Urinary bladder (tissue), 4 donors: ENCODE results near the gene NBR1. TPM values are rescaled to one million over a fixed set of nuclear protein-coding genes. Genes with fewer than 3 reads are reported as not detected.
"Not testable (repeated sequence)": the region's sequence is repeated elsewhere in the genome, so short reads cannot be mapped to it uniquely, and the experiment has no call there.

Experiments used
- DNase-seq: peaks from one replicate; pipeline ENCODE4 v3.0.0-alpha.2; 2015; ENCODE audit errors: extremely low spot score
- H3K27ac ChIP-seq: one replicate; pipeline ENCODE4 v1.5.1; 2013; ENCODE audit warnings: low read depth, mild to moderate bottlenecking, moderate library complexity
- H3K36me3 ChIP-seq: one replicate; pipeline ENCODE4 v1.6.1; 2013; ENCODE audit warnings: mild to moderate bottlenecking, moderate library complexity; ENCODE audit not compliant: insufficient read depth
- H3K4me1 ChIP-seq: one replicate; pipeline ENCODE4 v1.6.1; 2013; ENCODE audit warnings: mild to moderate bottlenecking, moderate library complexity; ENCODE audit not compliant: insufficient read depth
- H3K4me3 ChIP-seq: one replicate; pipeline ENCODE4 v1.5.1; 2013; ENCODE audit warnings: low read depth, low read length
- WGBS: extraction: QIAGEN DNeasy Blood & Tissue Kit; methylation state at CpG from one replicate; pipeline ENCODE4 v1.1.7; 2013; 5-methylcytosine and 5-hydroxymethylcytosine counted together
- polyA plus RNA-seq: library from polyadenylated mRNA; stranded (reverse); fragments of 200-250 nt; gene quantifications from one replicate; pipeline ENCODE4 v1.2.3, GENCODE V29; 2013
- total RNA-seq: library from RNA; depleted of rRNA; stranded (reverse); fragments of >200 nt; gene quantifications from one replicate; pipeline ENCODE4 v1.2.3, GENCODE V29; 2014
- donor health status: healthy with polysubstance abuse.
- donor health status: healthy.

The NBR1 gene
- 95.9 TPM for total RNA-seq
- 65.1 TPM for polyA plus RNA-seq

DNA sequence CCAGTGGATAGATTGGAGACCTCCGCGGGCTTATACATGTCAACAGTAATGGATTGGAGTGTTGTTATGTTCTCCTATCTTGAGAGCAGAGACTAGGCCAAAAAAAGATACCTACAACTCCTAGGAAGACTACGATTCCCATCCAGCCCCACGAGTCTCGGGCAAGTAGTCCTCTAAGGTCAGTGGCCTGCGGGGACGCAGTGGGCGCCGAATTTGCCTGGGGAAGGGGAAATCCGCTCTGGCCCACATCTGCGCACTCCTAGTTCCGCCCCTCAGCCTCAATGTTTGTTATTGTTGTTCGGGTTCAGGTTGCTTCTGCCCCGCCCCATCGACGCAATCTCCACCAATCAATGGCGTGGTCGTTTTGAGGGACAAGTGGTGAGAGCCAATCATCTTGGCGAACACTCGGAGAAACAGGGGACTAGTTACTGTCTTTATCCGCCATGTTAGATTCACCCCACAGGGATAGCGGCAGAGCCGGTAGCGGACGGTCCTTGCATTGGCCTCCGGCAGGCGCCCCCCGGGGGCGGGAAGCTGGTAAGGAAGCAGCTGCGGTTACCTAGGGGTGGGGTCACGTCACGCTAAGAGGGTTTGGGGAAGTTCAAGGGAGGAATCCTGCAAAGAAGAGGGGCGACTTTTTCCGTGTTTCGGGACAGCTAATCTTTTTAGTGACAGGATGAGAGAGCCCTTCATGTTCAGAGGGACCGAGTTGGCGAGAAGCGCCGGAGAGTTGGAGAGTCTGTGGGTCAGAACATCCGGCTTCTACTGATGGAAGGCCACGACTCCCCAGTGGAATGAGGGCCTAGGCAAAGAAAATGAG lies at the start of gene NBR1:
Gene NBR1 (plus strand): TSS at position 449 of the 820 bp plus-strand sequence. CDS start 4,586 bp downstream, outside the sequence.
- Histone ChIP-seq H3K4me1 (peaks cover 2% of the 10 kb centered on the region), H3K4me3 (peak within 1 kb of the TSS; percentile 56), H3K27ac (peak within 1 kb of the TSS; percentile 99), H3K36me3 (no peaks in the 10 kb centered on the region)
- peak; percentile 99 for DNase-seq
- WGBS = under 1% methylated on average over 41 of the region's 41 CpGs

DNA sequence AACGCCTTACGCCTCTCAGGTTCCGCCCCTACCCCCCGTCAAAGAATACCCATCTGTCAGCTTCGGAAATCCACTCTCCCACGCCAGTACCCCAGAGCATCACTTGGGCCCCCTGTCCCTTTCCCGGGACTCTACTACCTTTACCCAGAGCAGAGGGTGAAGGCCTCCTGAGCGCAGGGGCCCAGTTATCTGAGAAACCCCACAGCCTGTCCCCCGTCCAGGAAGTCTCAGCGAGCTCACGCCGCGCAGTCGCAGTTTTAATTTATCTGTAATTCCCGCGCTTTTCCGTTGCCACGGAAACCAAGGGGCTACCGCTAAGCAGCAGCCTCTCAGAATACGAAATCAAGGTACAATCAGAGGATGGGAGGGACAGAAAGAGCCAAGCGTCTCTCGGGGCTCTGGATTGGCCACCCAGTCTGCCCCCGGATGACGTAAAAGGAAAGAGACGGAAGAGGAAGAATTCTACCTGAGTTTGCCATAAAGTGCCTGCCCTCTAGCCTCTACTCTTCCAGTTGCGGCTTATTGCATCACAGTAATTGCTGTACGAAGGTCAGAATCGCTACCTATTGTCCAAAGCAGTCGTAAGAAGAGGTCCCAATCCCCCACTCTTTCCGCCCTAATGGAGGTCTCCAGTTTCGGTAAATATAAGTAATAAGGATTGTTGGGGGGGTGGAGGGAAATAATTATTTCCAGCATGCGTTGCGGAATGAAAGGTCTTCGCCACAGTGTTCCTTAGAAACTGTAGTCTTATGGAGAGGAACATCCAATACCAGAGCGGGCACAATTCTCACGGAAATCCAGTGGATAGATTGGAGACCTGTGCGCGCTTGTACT lies 45.7 kb upstream of the NBR1 start, which contains the start of gene BRCA1:
Gene BRCA1 (minus strand): TSS at position 232 of the 834 bp plus-strand sequence. CDS start 1,268 bp downstream, outside the sequence.
- H3K36me3 ChIP-seq = no peaks in the 10 kb centered on the region
- WGBS = 2% methylated on average over 38 of the region's 38 CpGs
- H3K27ac ChIP-seq = peak within 1 kb of the TSS; percentile 67
- peaks cover 4% of the 10 kb centered on the region for H3K4me1 ChIP-seq
- peak within 1 kb of the TSS; percentile 64 for H3K4me3 ChIP-seq
- peak; percentile 98 for DNase-seq

GRCh38 chr17:43125967-43126910 lies 44.8 kb upstream of the NBR1 start:
- WGBS = 79% methylated on average over 59 of the region's 59 CpGs
- no peaks in the 10 kb centered on the region for H3K36me3 ChIP-seq
- DNase-seq = no peak
- peaks cover 4% of the 10 kb centered on the region for H3K4me1 ChIP-seq
- peak overlapping the region; percentile 64 for H3K4me3 ChIP-seq
- peak overlapping the region; percentile 67 for H3K27ac ChIP-seq

- H3K36me3 ChIP-seq = no peaks in the 10 kb centered on the region
- H3K4me1 ChIP-seq = peaks cover 4% of the 10 kb centered on the region
- WGBS = 97% methylated on average over 24 of the region's 24 CpGs
- no peak overlapping the region for H3K4me3 ChIP-seq
- no peak overlapping the region for H3K27ac ChIP-seq
- no peak for DNase-seq
These were observed 44.1 kb upstream of the NBR1 start for GRCh38 chr17:43126911-43127290.

DNA sequence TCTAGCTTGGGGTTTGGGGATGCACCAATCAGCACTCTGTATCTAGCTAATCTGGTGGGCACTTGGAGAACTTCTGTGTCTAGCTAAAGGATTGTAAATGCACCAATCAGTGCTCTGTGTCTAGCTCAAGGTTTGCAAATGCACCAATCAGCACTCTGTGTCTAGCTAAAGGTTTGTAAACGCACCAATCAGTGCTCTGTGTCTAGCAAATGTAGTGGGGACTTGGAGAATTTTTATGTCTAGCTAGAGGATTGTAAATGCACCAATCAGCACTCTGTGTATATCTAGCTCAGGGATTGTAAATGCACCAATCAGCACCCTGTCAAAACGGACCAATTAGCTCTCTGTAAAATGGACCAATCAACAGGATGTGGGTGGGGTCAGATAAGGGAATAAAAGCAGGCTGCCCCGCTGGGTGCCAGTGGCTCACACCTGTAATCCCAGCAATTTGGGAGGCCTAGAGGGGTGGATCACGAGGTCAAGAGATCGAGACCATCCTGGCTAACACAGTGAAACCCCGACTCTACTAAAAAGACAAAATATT lies 43.6 kb upstream of the NBR1 start:
- H3K36me3 ChIP-seq, H3K4me3 ChIP-seq, DNase-seq, H3K27ac ChIP-seq, H3K4me1 ChIP-seq: not testable (repeated sequence)
- 86% methylated on average over 6 of the region's 6 CpGs for WGBS

DNA sequence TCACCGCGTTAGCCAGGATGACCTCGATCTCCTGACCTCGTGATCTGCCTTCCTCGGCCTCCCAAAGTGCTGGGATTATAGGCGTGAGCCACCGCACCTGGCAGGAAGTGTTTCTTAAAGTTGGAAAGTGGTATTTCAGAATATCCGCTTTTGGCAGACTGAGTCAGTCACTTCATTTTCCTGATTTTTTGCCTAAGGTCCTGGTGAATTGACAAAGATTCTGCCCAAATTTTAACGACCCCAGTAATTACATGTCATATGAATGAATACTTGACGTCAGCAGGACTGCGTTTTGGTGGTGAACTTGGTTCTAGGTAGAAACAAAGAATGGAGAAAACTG lies 41.4 kb upstream of the NBR1 start:
- no peak for DNase-seq
- no peaks in the 10 kb centered on the region for H3K36me3 ChIP-seq
- 67% methylated on average over 11 of the region's 11 CpGs for WGBS
- peaks cover 4% of the 10 kb centered on the region for H3K4me1 ChIP-seq
- no peak overlapping the region for H3K4me3 ChIP-seq
- H3K27ac ChIP-seq = no peak overlapping the region

GRCh38 chr17:43132117-43132516 lies 38.9 kb upstream of the NBR1 start:
- Histone ChIP-seq H3K27ac (no peak overlapping the region), H3K4me1 (no peaks in the 10 kb centered on the region), H3K4me3 (no peak overlapping the region), H3K36me3 (peaks cover 4% of the 10 kb centered on the region)
- DNase-seq = no peak
- WGBS = 79% methylated on average over 2 of the region's 2 CpGs

DNA sequence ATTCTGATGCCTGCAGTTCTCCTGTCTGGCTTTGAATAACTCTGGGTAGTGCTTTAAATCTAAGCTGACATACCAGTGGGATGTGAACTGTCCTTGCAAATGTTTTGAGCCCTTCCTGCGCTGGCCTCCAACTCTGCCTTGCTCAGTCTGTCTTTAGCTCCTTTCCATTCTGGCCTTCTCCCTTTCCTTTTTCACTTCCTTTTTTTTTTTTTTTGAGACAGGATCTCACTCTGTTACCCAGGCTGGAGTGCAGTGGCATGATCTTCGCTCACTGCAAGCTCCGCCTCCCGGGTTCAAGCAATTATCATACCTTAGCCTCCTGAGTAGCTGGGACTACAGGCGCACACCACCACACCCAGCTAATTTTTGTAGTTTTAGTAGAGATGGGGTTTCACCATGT lies 37.6 kb upstream of the NBR1 start:
- not testable (repeated sequence) for H3K4me1 ChIP-seq, H3K27ac ChIP-seq, H3K36me3 ChIP-seq, H3K4me3 ChIP-seq, DNase-seq
- 95% methylated on average over 5 of the region's 5 CpGs for WGBS

GRCh38 chr17:43134774-43135453 lies 36.1 kb upstream of the NBR1 start:
- WGBS = 94% methylated on average over 25 of the region's 25 CpGs
- Histone ChIP-seq H3K4me3 (no peak overlapping the region), H3K36me3 (peaks cover 4% of the 10 kb centered on the region), H3K4me1 (no peaks in the 10 kb centered on the region), H3K27ac (no peak overlapping the region)
- no peak for DNase-seq

GRCh38 chr17:43135454-43135819 lies 35.6 kb upstream of the NBR1 start:
- H3K4me1 ChIP-seq = no peaks in the 10 kb centered on the region
- H3K27ac ChIP-seq = no peak overlapping the region
- H3K4me3 ChIP-seq = no peak overlapping the region
- DNase-seq = no peak
- 98% methylated on average over 19 of the region's 19 CpGs for WGBS
- H3K36me3 ChIP-seq = peaks cover 4% of the 10 kb centered on the region

GRCh38 chr17:43136574-43136973 lies 34.4 kb upstream of the NBR1 start:
- DNase-seq, H3K4me3 ChIP-seq, H3K36me3 ChIP-seq, H3K27ac ChIP-seq, H3K4me1 ChIP-seq: not testable (repeated sequence)
- WGBS = 77% methylated on average over 3 of the region's 3 CpGs

GRCh38 chr17:43138531-43138930 lies 32.5 kb upstream of the NBR1 start:
- H3K36me3 ChIP-seq, H3K4me3 ChIP-seq, H3K4me1 ChIP-seq, H3K27ac ChIP-seq, DNase-seq: not testable (repeated sequence)
- 82% methylated on average over 4 of the region's 4 CpGs for WGBS
